WTC11 (cell line): Measurements from ENCODE around the gene ADCYAP1R1. TPM values are rescaled to one million over a fixed set of nuclear protein-coding genes. Genes with fewer than 3 reads are reported as not detected.
A peak's percentile ranks its signal among the peaks of the same experiment; 100 is the strongest.

Experiments used
- ATAC-seq: fragments of 200-7000 bp; cut with Tn5 transposase; 2 replicates; pipeline ENCODE4 v1.10.0; 2021; ENCODE audit warnings: mild to moderate bottlenecking, moderate library complexity
- CTCF ChIA-PET: fragments of 300-600 bp; sonication (Branson Sonifier 250); formaldehyde crosslinking; loops from one replicate; lab custom pipeline; 2021; ENCODE audit warnings: antibody characterized with exemption; lab: Charles Lee
- POLR2A ChIA-PET: fragments of 350-600 bp; sonication (Branson Sonifier 250); formaldehyde crosslinking; loops from one replicate; lab custom pipeline; 2021; ENCODE audit warnings: antibody characterized with exemption; lab: Charles Lee
- DNase-seq: peaks from one replicate; pipeline ENCODE4 v3.0.0; 2021; ENCODE audit warnings: low spot score
- H3K27ac Mint-ChIP-seq: 2 replicates; pipeline ENCODE4 v1.8.0; 2021; ENCODE audit warnings: mixed read lengths
- H3K27me3 Mint-ChIP-seq: 2 replicates; pipeline ENCODE4 v1.8.0; 2021; ENCODE audit warnings: low read depth, mild to moderate bottlenecking, moderate library complexity, mixed read lengths
- H3K36me3 Mint-ChIP-seq: 2 replicates; pipeline ENCODE4 v1.8.0; 2021; ENCODE audit warnings: mixed read lengths
- H3K4me1 Mint-ChIP-seq: 2 replicates; pipeline ENCODE4 v1.8.0; 2022; ENCODE audit warnings: mixed read lengths
- H3K4me3 Mint-ChIP-seq: 2 replicates; pipeline ENCODE4 v1.8.0; 2021; ENCODE audit warnings: mild to moderate bottlenecking, moderate library complexity, mixed read lengths
- H3K9me3 Mint-ChIP-seq: 2 replicates; pipeline ENCODE4 v1.8.0; 2021; ENCODE audit warnings: mixed read lengths
- AR ChIP-seq: fragments of 250-450 bp; sonication (Bioruptor Pico); IDR thresholded peaks from 2 replicates; pipeline ENCODE4 v1.9.0; 2021; ENCODE audit warnings: mild to moderate bottlenecking
- CDX4 ChIP-seq: fragments of 250-450 bp; sonication (Bioruptor Pico); IDR thresholded peaks from 2 replicates; pipeline ENCODE4 v1.9.0; 2021; ENCODE audit warnings: moderate library complexity, mild to moderate bottlenecking, inconsistent platforms, borderline replicate concordance
- CREB1 ChIP-seq: sonication (generic); formaldehyde crosslinking; IDR thresholded peaks from 2 replicates; pipeline ENCODE4 v1.8.0; 2023; ENCODE audit warnings: mild to moderate bottlenecking, missing genetic modification reagents
- CTCF ChIP-seq: fragments of 200-600 bp; IDR thresholded peaks from 2 replicates; pipeline ENCODE4 v1.8.0; 2022; ENCODE audit warnings: antibody characterized with exemption
- E2F4 ChIP-seq: sonication (generic); formaldehyde crosslinking; IDR thresholded peaks from 2 replicates; pipeline ENCODE4 v1.8.1; 2022; ENCODE audit warnings: low read depth, mild to moderate bottlenecking, moderate library complexity, missing genetic modification reagents, borderline replicate concordance
- ELF4 ChIP-seq: sonication (generic); formaldehyde crosslinking; IDR thresholded peaks from 2 replicates; pipeline ENCODE4 v1.8.1; 2022; ENCODE audit warnings: low read depth, mild to moderate bottlenecking, moderate library complexity, missing genetic modification reagents
- ERG ChIP-seq: fragments of 250-450 bp; sonication (Bioruptor Pico); IDR thresholded peaks from 2 replicates; pipeline ENCODE4 v1.8.0; 2021; ENCODE audit warnings: mild to moderate bottlenecking
- ETV6 ChIP-seq: sonication (generic); formaldehyde crosslinking; IDR thresholded peaks from 2 replicates; pipeline ENCODE4 v1.8.1; 2022; ENCODE audit warnings: mild to moderate bottlenecking, missing genetic modification reagents
- FOXP1 ChIP-seq: sonication (generic); formaldehyde crosslinking; IDR thresholded peaks from 2 replicates; pipeline ENCODE4 v1.8.0; 2022; ENCODE audit warnings: missing genetic modification reagents, mild to moderate bottlenecking, moderate library complexity, borderline replicate concordance
- HMGA2 ChIP-seq: fragments of 250-450 bp; sonication (Bioruptor Pico); IDR thresholded peaks from 2 replicates; pipeline ENCODE4 v1.4.0; 2021; ENCODE audit warnings: mild to moderate bottlenecking, moderate library complexity
- JAZF1 ChIP-seq: fragments of 250-450 bp; sonication (Bioruptor Pico); IDR thresholded peaks from 2 replicates; pipeline ENCODE4 v1.9.0; 2021; ENCODE audit warnings: moderate library complexity, mild to moderate bottlenecking, inconsistent platforms
- NFYB ChIP-seq: sonication (generic); formaldehyde crosslinking; conservative IDR thresholded peaks from 2 replicates; pipeline ENCODE4 v1.8.0; 2022; ENCODE audit warnings: low read depth, missing genetic modification reagents
- SMAD4 ChIP-seq: sonication (generic); formaldehyde crosslinking; IDR thresholded peaks from 2 replicates; pipeline ENCODE4 v1.8.0; 2022; ENCODE audit warnings: mild to moderate bottlenecking, missing genetic modification reagents
- TP53 ChIP-seq: sonication (generic); formaldehyde crosslinking; IDR thresholded peaks from 2 replicates; pipeline ENCODE4 v1.8.1; 2023; ENCODE audit warnings: mild to moderate bottlenecking, missing genetic modification reagents
- USF2 ChIP-seq: sonication (generic); formaldehyde crosslinking; IDR thresholded peaks from 2 replicates; pipeline ENCODE4 v1.8.1; 2023; ENCODE audit warnings: mild to moderate bottlenecking, missing genetic modification reagents, moderate library complexity
- total RNA-seq: library from RNA; stranded (reverse); gene quantifications from 3 replicates; pipeline ENCODE4 v1.2.3, GENCODE V29; 2021

ADCYAP1R1 gene
- total RNA-seq, 1 experiment from 2014 or later = 9.9 TPM

GRCh38 chr7:31133497-31133896 is 81.4 kb downstream of the ADCYAP1R1 start:
- no peak for TF ChIP-seq ERG
- no peak for TF ChIP-seq TP53
- no peak for TF ChIP-seq ELF4
- no peak for TF ChIP-seq CREB1 (CRISPR knock-in tag)
- TF ChIP-seq E2F4 (CRISPR knock-in tag) = no peak
- no peak for TF ChIP-seq JAZF1 (CRISPR knock-in tag)
- no peak for TF ChIP-seq AR (CRISPR knock-in tag)
- TF ChIP-seq HMGA2 (CRISPR knock-in tag) = no peak
- no peak for TF ChIP-seq ETV6 (CRISPR knock-in tag)
- no peak for TF ChIP-seq FOXP1 (CRISPR knock-in tag)
- TF ChIP-seq NFYB (CRISPR knock-in tag) = no peak
- H3K9me3 Mint-ChIP-seq = peaks cover 9% of the 10 kb centered on the region; the same call in 1 of the 2 replicates
- peaks cover 7% of the 10 kb centered on the region for H3K27me3 Mint-ChIP-seq
- DNase-seq = no peak
- ChIA-PET CTCF (interaction anchor here (0.6 to 6.8 kb wide), 20 partner anchors 10 to 610 kb away, joined by 3 to 119 read pairs (median 6); no protein-coding TSS in a partner anchor), POLR2A (no interaction called here)
- no peak overlapping the region for H3K4me3 Mint-ChIP-seq
- no peak for ATAC-seq
- H3K4me1 Mint-ChIP-seq = peaks cover 5% of the 10 kb centered on the region
- no peak overlapping the region for H3K27ac Mint-ChIP-seq
- H3K36me3 Mint-ChIP-seq = no peaks in the 10 kb centered on the region

- Mint-ChIP-seq H3K9me3 (peaks cover 9% of the 10 kb centered on the region; the same call in 1 of the 2 replicates), H3K27me3 (peaks cover 7% of the 10 kb centered on the region), H3K36me3 (no peaks in the 10 kb centered on the region), H3K27ac (no peak overlapping the region), H3K4me3 (peak overlapping the region; percentile 9), H3K4me1 (peaks cover 5% of the 10 kb centered on the region)
- POLR2A ChIA-PET = no interaction called here
- peak; percentile 80 for DNase-seq
- CTCF ChIA-PET = interaction anchor here (0.6 to 6.8 kb wide), 67 partner anchors 11 to 930 kb away, joined by 3 to 119 read pairs (median 4); partner anchors contain the start of gene GHRHR
- ATAC-seq = peak; percentile 99
- TF ChIP-seq SMAD4 (CRISPR knock-in tag) (no peak), USF2 (CRISPR knock-in tag) (no peak), AR (CRISPR knock-in tag) (no peak), CDX4 (CRISPR knock-in tag) (no peak), ERG (no peak), CTCF (peak; percentile 77)
Observed at GRCh38 chr7:31134246-31135188, 82.4 kb downstream of the ADCYAP1R1 start.
